Prostate gland (tissue), 2 donors: ENCODE measurements around the gene MYH15. TPM values are rescaled to one million over a fixed set of nuclear protein-coding genes. Genes with fewer than 3 reads are reported as not detected.

ENCODE experiments used
- DNase-seq: peaks from one replicate; pipeline ENCODE4 v3.0.0-alpha.2; 2019; ENCODE audit warnings: low spot score
- H3K27ac ChIP-seq, 2 donors: fragments of 200-600 bp; sonication (generic); 2 replicates each; pipeline ENCODE4 v1.5.1; 2017 to 2019
- H3K27me3 ChIP-seq: fragments of 200-600 bp; sonication (generic); replicated peaks from 2 replicates; pipeline ENCODE4 v1.5.1; 2019; ENCODE audit not compliant: insufficient read depth
- H3K36me3 ChIP-seq, 2 donors: fragments of 200-600 bp; sonication (generic); 1 replicate in 1 of 2; 2 replicates in 1 of 2; pipeline versions ENCODE4 v1.5.1 to v1.8.1; 2017 to 2019
- H3K4me1 ChIP-seq: fragments of 200-600 bp; sonication (generic); replicated peaks from 2 replicates; pipeline ENCODE4 v1.5.1; 2019
- H3K4me3 ChIP-seq, 2 donors: fragments of 200-600 bp; sonication (generic); 2 replicates each; pipeline ENCODE4 v1.5.1; 2017 to 2019
- H3K9me3 ChIP-seq: fragments of 200-600 bp; sonication (generic); 2 replicates; pipeline ENCODE4 v1.5.1; 2017
- CTCF ChIP-seq, 4 experiments: fragments of 200-600 bp in 2 of 4; fragments of 450-650 bp in 2 of 4; sonication (generic) in 2 of 4; IDR thresholded peaks; 1 replicate in 3 of 4; 2 replicates in 1 of 4; pipeline ENCODE4 v1.5.1; 2016 to 2019; ENCODE audit warnings: antibody characterized with exemption in 4 of 4, mild to moderate bottlenecking in 2 of 4, moderate library complexity in 2 of 4
- POLR2A ChIP-seq: fragments of 450-650 bp; IDR thresholded peaks from one replicate; pipeline ENCODE4 v1.6.1; 2016; ENCODE audit warnings: antibody characterized with exemption, mild to moderate bottlenecking
- POLR2AphosphoS5 ChIP-seq: sonication (generic); formaldehyde crosslinking; IDR thresholded peaks from one replicate; pipeline ENCODE4 v1.6.1; 2017; ENCODE audit warnings: antibody characterized with exemption
- WGBS: methylation state at CpG from one replicate; pipeline ENCODE4 v1.1.5; 2018; 5-methylcytosine and 5-hydroxymethylcytosine counted together
- intact Hi-C: fragments of 100-400 bp; cut with DNase I; formaldehyde crosslinking; loops from one replicate; pipeline ENCODE4 v1.14.2; 2022
- total RNA-seq, 2 donors: library from RNA; depleted of rRNA; stranded (reverse); fragments of >200 nt; gene quantifications; one replicate each; pipeline ENCODE4 v1.1.0, GENCODE V29; 2016

Gene MYH15
- total RNA-seq, 2 donors from 2014 or later, result 0.68 TPM

- Histone ChIP-seq H3K36me3 (no peaks in the 10 kb centered on the region), H3K9me3 (no peaks in the 10 kb centered on the region), H3K27ac (no peak overlapping the region), H3K4me1 (no peaks in the 10 kb centered on the region), H3K4me3 (no peak overlapping the region), H3K27me3 (no peaks in the 10 kb centered on the region)
- intact Hi-C loops, result no loop called here
- no peak for DNase-seq
- TF ChIP-seq POLR2AphosphoS5 (no peak), CTCF (IDR thresholded peaks at IDR 0.05) (no peak), POLR2A (no peak)
- 60% methylated on average over 6 of the region's 6 CpGs for WGBS
Measured at GRCh38 chr3:108345492-108346205, 164.7 kb downstream of the MYH15 start.

DNA sequence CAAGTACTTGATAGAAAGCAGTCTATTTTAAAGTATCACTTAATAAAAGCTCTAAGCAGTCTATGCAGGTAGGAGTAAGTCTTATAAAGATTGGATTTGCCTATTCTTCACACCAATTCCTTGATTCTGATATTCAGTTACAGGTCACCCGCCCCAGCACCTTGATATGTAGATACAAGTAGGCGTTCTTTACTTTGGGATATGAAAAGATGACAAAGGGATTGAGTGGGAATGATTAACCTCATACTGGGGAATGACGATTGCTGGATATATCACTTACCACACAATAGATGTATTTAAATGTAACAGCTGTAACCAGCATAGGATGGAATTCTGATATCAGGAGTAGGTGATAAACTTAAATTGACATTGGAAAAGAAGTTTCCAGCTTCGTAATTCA is 166.9 kb downstream of the MYH15 start:
- TF ChIP-seq POLR2AphosphoS5 (no peak), CTCF (IDR thresholded peaks at IDR 0.05) (no peak), POLR2A (no peak)
- 90% methylated on average over 4 of the region's 4 CpGs for WGBS
- Histone ChIP-seq H3K27me3 (no peaks in the 10 kb centered on the region), H3K27ac (no peak overlapping the region), H3K4me3 (no peak overlapping the region), H3K4me1 (no peaks in the 10 kb centered on the region), H3K9me3 (no peaks in the 10 kb centered on the region), H3K36me3 (no peaks in the 10 kb centered on the region)
- no peak for DNase-seq
- intact Hi-C loops, result no loop called here

- DNase-seq, result no peak
- H3K9me3 ChIP-seq, result no peaks in the 10 kb centered on the region
- H3K36me3 ChIP-seq, result no peaks in the 10 kb centered on the region
- intact Hi-C loops, result no loop called here
- H3K4me1 ChIP-seq, result no peaks in the 10 kb centered on the region
- TF ChIP-seq POLR2AphosphoS5 (no peak), POLR2A (no peak), CTCF (IDR thresholded peaks at IDR 0.05) (no peak)
- H3K4me3 ChIP-seq, result no peak overlapping the region
- no peak overlapping the region for H3K27ac ChIP-seq
- no peaks in the 10 kb centered on the region for H3K27me3 ChIP-seq
- WGBS, result 83% methylated on average over 4 of the region's 4 CpGs
Measured at GRCh38 chr3:108342837-108343486, 167.4 kb downstream of the MYH15 start.

- WGBS, result 75% methylated on average over 6 of the region's 6 CpGs
- Histone ChIP-seq H3K27ac (no peak overlapping the region), H3K27me3 (no peaks in the 10 kb centered on the region), H3K4me3 (no peak overlapping the region), H3K4me1 (no peaks in the 10 kb centered on the region), H3K36me3 (no peaks in the 10 kb centered on the region), H3K9me3 (no peaks in the 10 kb centered on the region)
- TF ChIP-seq POLR2A (no peak), POLR2AphosphoS5 (no peak), CTCF (IDR thresholded peaks at IDR 0.05) (no peak)
- intact Hi-C loops, result no loop called here
- DNase-seq, result no peak
Measured at GRCh38 chr3:108341911-108342310, 168.5 kb downstream of the MYH15 start.
